ENCODE data around the gene RFXAP.

RFXAP gene

DNA sequence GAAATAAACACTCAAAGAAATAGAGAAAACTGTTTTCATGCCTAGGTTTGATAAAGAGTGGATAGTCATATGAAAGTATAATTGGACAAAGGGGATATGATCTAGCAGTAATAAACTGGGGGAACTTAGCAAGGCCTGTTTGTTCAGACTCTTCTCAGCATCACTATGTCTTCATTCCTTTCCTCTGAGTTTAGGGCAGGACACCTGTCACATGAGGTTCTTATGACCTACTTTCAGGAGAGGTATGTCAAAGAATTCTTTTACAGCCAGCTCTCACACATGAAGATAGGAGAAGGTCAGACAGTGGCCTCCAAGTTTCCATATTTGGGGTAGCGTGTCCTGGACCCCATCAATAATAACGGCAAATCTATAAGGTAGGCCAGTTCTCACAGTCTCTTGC lies 11.4 kb upstream of the RFXAP start:
- Histone ChIP-seq H3K4me3 (ENCODE audit: low read depth, low read length, poor library complexity, severe bottlenecking) (no peak overlapping the region), H3K9me3 (ENCODE audit: low read length) (no peaks in the 10 kb centered on the region), H2AFZ (ENCODE audit: low read length) (no peak overlapping the region), H3K9me2 (ENCODE audit: low read depth, low read length) (no peaks in the 10 kb centered on the region), H3K4me1 (ENCODE audit: insufficient read depth, low read length, severe bottlenecking) (no peaks in the 10 kb centered on the region), H3K27me3 (ENCODE audit: insufficient read depth, low read length) (no peaks in the 10 kb centered on the region), H3K9ac (ENCODE audit: low read length) (no peak overlapping the region), H4K20me1 (ENCODE audit: insufficient read depth, low read length) (no peaks in the 10 kb centered on the region), H3K27ac (ENCODE audit: low read depth, low read length, poor library complexity, severe bottlenecking) (no peak overlapping the region), H3F3A (ENCODE audit: insufficient read depth, low read length) (no peaks in the 10 kb centered on the region), H3K36me3 (ENCODE audit: insufficient read depth, low read length) (no peaks in the 10 kb centered on the region), H3K79me2 (ENCODE audit: insufficient read depth, low read length) (no peaks in the 10 kb centered on the region), H3K4me2 (ENCODE audit: low read length) (no peak overlapping the region)
- TF ChIP-seq, protein P1, sequence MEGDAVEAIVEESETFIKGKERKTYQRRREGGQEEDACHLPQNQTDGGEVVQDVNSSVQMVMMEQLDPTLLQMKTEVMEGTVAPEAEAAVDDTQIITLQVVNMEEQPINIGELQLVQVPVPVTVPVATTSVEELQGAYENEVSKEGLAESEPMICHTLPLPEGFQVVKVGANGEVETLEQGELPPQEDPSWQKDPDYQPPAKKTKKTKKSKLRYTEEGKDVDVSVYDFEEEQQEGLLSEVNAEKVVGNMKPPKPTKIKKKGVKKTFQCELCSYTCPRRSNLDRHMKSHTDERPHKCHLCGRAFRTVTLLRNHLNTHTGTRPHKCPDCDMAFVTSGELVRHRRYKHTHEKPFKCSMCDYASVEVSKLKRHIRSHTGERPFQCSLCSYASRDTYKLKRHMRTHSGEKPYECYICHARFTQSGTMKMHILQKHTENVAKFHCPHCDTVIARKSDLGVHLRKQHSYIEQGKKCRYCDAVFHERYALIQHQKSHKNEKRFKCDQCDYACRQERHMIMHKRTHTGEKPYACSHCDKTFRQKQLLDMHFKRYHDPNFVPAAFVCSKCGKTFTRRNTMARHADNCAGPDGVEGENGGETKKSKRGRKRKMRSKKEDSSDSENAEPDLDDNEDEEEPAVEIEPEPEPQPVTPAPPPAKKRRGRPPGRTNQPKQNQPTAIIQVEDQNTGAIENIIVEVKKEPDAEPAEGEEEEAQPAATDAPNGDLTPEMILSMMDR (IDR thresholded peaks at IDR 0.05; ENCODE audit: low read length), result no peak
- TF ChIP-seq EZH2 (IDR thresholded peaks at IDR 0.05; ENCODE audit: borderline replicate concordance, low read length), result no peak

DNA sequence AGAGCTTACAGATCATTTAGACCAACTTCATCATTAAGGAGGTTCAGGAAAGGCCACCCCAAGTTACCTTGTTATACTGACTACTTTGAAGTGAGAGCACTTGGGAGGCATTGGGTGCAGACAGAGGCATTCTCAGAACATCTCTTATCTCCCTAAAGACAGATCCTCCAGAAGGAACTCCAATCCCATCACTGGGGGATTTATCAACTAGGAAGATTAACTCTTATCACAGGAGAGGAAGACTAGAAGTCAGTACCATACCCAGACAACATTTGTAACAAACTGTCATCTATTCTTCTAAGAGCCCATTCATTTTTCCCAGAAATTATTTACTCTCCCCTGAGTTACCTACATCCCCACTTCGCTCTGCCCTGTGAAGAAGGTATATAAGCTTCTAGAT lies 5.8 kb upstream of the RFXAP start:
- H2AFZ ChIP-seq (ENCODE audit: low read length), result no peak overlapping the region
- H3K9me2 ChIP-seq (ENCODE audit: low read depth, low read length), result no peaks in the 10 kb centered on the region
- TF ChIP-seq, protein P1 (IDR thresholded peaks at IDR 0.05; ENCODE audit: low read length), result no peak
- no peak for TF ChIP-seq EZH2 (IDR thresholded peaks at IDR 0.05; ENCODE audit: borderline replicate concordance, low read length)
- H3K4me3 ChIP-seq (ENCODE audit: low read depth, low read length, poor library complexity, severe bottlenecking), result no peak overlapping the region
- H3K4me2 ChIP-seq (ENCODE audit: low read length), result no peak overlapping the region
- no peaks in the 10 kb centered on the region for H4K20me1 ChIP-seq (ENCODE audit: insufficient read depth, low read length)
- H3K79me2 ChIP-seq (ENCODE audit: insufficient read depth, low read length), result no peaks in the 10 kb centered on the region
- H3K9ac ChIP-seq (ENCODE audit: low read length), result no peak overlapping the region
- H3K4me1 ChIP-seq (ENCODE audit: insufficient read depth, low read length, severe bottlenecking), result peaks cover 3% of the 10 kb centered on the region
- no peaks in the 10 kb centered on the region for H3K27me3 ChIP-seq (ENCODE audit: insufficient read depth, low read length)
- no peaks in the 10 kb centered on the region for H3F3A ChIP-seq (ENCODE audit: insufficient read depth, low read length)
- no peak overlapping the region for H3K27ac ChIP-seq (ENCODE audit: low read depth, low read length, poor library complexity, severe bottlenecking)
- H3K9me3 ChIP-seq (ENCODE audit: low read length), result no peaks in the 10 kb centered on the region
- H3K36me3 ChIP-seq (ENCODE audit: insufficient read depth, low read length), result no peaks in the 10 kb centered on the region

DNA sequence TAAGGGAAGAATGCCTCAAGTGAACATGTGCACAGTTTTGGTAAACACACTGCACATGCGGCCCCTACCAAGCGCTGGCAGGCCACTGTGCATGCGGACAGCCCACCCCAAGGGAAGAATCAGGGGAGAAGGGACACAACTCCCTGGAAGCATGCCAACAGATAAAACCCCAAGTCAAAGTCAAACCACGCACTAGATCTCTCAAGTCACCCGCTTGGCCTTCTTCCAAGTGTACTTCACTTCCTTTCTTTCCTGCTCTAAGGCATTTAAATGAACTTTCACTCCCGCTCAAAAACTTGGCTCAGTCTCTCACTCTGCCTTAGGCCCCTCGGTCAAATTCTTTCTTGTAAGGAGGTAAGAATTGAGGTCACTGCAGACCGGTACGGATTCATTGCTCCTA lies 4.6 kb upstream of the RFXAP start:
- no peaks in the 10 kb centered on the region for H3F3A ChIP-seq (ENCODE audit: insufficient read depth, low read length)
- no peaks in the 10 kb centered on the region for H3K27me3 ChIP-seq (ENCODE audit: insufficient read depth, low read length)
- no peak overlapping the region for H3K27ac ChIP-seq (ENCODE audit: low read depth, low read length, poor library complexity, severe bottlenecking)
- H3K4me2 ChIP-seq (ENCODE audit: low read length), result no peak overlapping the region
- no peaks in the 10 kb centered on the region for H4K20me1 ChIP-seq (ENCODE audit: insufficient read depth, low read length)
- no peak for TF ChIP-seq EZH2 (IDR thresholded peaks at IDR 0.05; ENCODE audit: borderline replicate concordance, low read length)
- TF ChIP-seq, protein P1 (IDR thresholded peaks at IDR 0.05; ENCODE audit: low read length), result no peak
- no peaks in the 10 kb centered on the region for H3K9me3 ChIP-seq (ENCODE audit: low read length)
- H3K9me2 ChIP-seq (ENCODE audit: low read depth, low read length), result no peaks in the 10 kb centered on the region
- H2AFZ ChIP-seq (ENCODE audit: low read length), result no peak overlapping the region
- no peaks in the 10 kb centered on the region for H3K36me3 ChIP-seq (ENCODE audit: insufficient read depth, low read length)
- H3K4me1 ChIP-seq (ENCODE audit: insufficient read depth, low read length, severe bottlenecking), result peaks cover 8% of the 10 kb centered on the region
- H3K79me2 ChIP-seq (ENCODE audit: insufficient read depth, low read length), result no peaks in the 10 kb centered on the region
- H3K9ac ChIP-seq (ENCODE audit: low read length), result no peak overlapping the region
- H3K4me3 ChIP-seq (ENCODE audit: low read depth, low read length, poor library complexity, severe bottlenecking), result no peak overlapping the region

Data from OCI-LY1 (cell line).